Caco-2 (cell line): ENCODE results near the gene CLSTN2. TPM values are rescaled to one million over a fixed set of nuclear protein-coding genes. Genes with fewer than 3 reads are reported as not detected.

Experiments
- Bru-seq: library from RNA; stranded (reverse); fragments of 400-500 nt; gene quantifications from one replicate; lab custom pipeline; 2021; lab: Mats Ljungman, UMichigan
- BruChase-seq, 2 experiments: library from RNA; stranded (reverse); fragments of 400-500 nt; gene quantifications; one replicate each; lab custom pipeline; 2021; lab: Mats Ljungman, UMichigan
- BruUV-seq: library from RNA; stranded (reverse); fragments of 400-500 nt; replicated peaks from 2 replicates; lab custom pipeline; 2021; lab: Mats Ljungman, UMichigan
- CTCF ChIA-PET: fragments of 300-600 bp; sonication (Branson Sonifier 250); formaldehyde crosslinking; loops from one replicate; lab custom pipeline; 2022; ENCODE audit warnings: antibody characterized with exemption; lab: Charles Lee
- POLR2A ChIA-PET: fragments of 300-600 bp; sonication (Branson Sonifier 250); formaldehyde crosslinking; loops from one replicate; lab custom pipeline; 2022; ENCODE audit warnings: antibody characterized with exemption; lab: Charles Lee
- DNase-seq, 2 experiments: peaks; one replicate each; pipeline versions ENCODE4 v3.0.0 to v3.0.0-alpha.2; 2020 to 2022
- H3K27me3 ChIP-seq: replicated peaks from 2 replicates; pipeline ENCODE4 v1.6.0; 2011; ENCODE audit warnings: low read length; ENCODE audit not compliant: control insufficient read depth, insufficient read depth
- H3K36me3 ChIP-seq: 2 replicates; pipeline ENCODE4 v1.5.1; 2011; ENCODE audit warnings: low read length; ENCODE audit not compliant: control insufficient read depth, insufficient read depth
- H3K4me1 ChIP-seq: fragments of 250-450 bp; sonication (Bioruptor Pico); 2 replicates; pipeline ENCODE4 v1.5.1; 2020; ENCODE audit warnings: mild to moderate bottlenecking
- H3K4me3 ChIP-seq: 2 replicates; pipeline ENCODE4 v1.5.1; 2011; ENCODE audit warnings: low read depth, mild to moderate bottlenecking, control low read depth, low read length
- H3K9me3 ChIP-seq: fragments of 250-450 bp; sonication (Bioruptor Pico); 2 replicates; pipeline ENCODE4 v1.5.1; 2020; ENCODE audit warnings: mild to moderate bottlenecking, moderate library complexity
- H3K27ac Mint-ChIP-seq: one replicate; pipeline ENCODE4 v1.8.0; 2022; ENCODE audit warnings: mixed read lengths; ENCODE audit not compliant: unreplicated experiment
- H3K27me3 Mint-ChIP-seq: one replicate; pipeline ENCODE4 v1.8.0; 2022; ENCODE audit warnings: mixed read lengths; ENCODE audit not compliant: insufficient read depth, unreplicated experiment
- H3K36me3 Mint-ChIP-seq: one replicate; pipeline ENCODE4 v1.8.0; 2022; ENCODE audit warnings: mild to moderate bottlenecking, mixed read lengths; ENCODE audit not compliant: insufficient read depth, unreplicated experiment
- H3K4me1 Mint-ChIP-seq: one replicate; pipeline ENCODE4 v1.8.0; 2022; ENCODE audit warnings: low read depth, mixed read lengths; ENCODE audit not compliant: unreplicated experiment
- H3K4me3 Mint-ChIP-seq: one replicate; pipeline ENCODE4 v1.8.0; 2022; ENCODE audit warnings: mild to moderate bottlenecking, moderate library complexity, mixed read lengths; ENCODE audit not compliant: unreplicated experiment
- H3K9me3 Mint-ChIP-seq: one replicate; pipeline ENCODE4 v1.8.0; 2022; ENCODE audit warnings: mixed read lengths; ENCODE audit not compliant: unreplicated experiment
- intact Hi-C: fragments of 100-400 bp; cut with micrococcal nuclease; formaldehyde crosslinking; loops from one replicate; pipeline ENCODE4 v1.10.0; 2022; ENCODE audit not compliant: unreplicated experiment
- long read RNA-seq: library from polyadenylated mRNA; stranded (forward); transcript quantifications from one replicate; pipeline ENCODE4 v2.0.0, GENCODE V29; 2022
- total RNA-seq: library from RNA; stranded (reverse); gene quantifications from 2 replicates; pipeline ENCODE4 v1.2.3, GENCODE V29; 2022
- TF ChIP-seq, protein P1 (sequence below), 2 experiments: fragments of 200-600 bp in 1 of 2; IDR thresholded peaks; 1 replicate in 1 of 2; 2 replicates in 1 of 2; pipeline versions ENCODE4 v1.5.1 to v1.8.0; 2011 to 2022; ENCODE audit warnings: antibody characterized with exemption in 1 of 2, control low read depth in 1 of 2, inconsistent platforms in 1 of 2, low read depth in 1 of 2, low read length in 1 of 2, mild to moderate bottlenecking in 1 of 2, moderate library complexity in 1 of 2; ENCODE audit not compliant: insufficient read depth in 1 of 2, severe bottlenecking in 1 of 2, unreplicated experiment in 1 of 2

The CLSTN2 gene
- 20.1 and 26.1 TPM in 2 replicates for total RNA-seq
- Bru-seq, nascent RNA = percentile 56 among the genes with signal in this experiment
- BruChase-seq, experiment 1, labeled RNA remaining after a 2-hour chase = percentile 61 among the genes with signal in this experiment
- percentile 54 among the genes with signal in this experiment for BruChase-seq, experiment 2, labeled RNA remaining after a 6-hour chase
- long read RNA-seq, partial matches to known transcripts = 38 of 48 reads
- long read RNA-seq, other reads (novel, unspliced or antisense) = 10 of 48 reads

DNA sequence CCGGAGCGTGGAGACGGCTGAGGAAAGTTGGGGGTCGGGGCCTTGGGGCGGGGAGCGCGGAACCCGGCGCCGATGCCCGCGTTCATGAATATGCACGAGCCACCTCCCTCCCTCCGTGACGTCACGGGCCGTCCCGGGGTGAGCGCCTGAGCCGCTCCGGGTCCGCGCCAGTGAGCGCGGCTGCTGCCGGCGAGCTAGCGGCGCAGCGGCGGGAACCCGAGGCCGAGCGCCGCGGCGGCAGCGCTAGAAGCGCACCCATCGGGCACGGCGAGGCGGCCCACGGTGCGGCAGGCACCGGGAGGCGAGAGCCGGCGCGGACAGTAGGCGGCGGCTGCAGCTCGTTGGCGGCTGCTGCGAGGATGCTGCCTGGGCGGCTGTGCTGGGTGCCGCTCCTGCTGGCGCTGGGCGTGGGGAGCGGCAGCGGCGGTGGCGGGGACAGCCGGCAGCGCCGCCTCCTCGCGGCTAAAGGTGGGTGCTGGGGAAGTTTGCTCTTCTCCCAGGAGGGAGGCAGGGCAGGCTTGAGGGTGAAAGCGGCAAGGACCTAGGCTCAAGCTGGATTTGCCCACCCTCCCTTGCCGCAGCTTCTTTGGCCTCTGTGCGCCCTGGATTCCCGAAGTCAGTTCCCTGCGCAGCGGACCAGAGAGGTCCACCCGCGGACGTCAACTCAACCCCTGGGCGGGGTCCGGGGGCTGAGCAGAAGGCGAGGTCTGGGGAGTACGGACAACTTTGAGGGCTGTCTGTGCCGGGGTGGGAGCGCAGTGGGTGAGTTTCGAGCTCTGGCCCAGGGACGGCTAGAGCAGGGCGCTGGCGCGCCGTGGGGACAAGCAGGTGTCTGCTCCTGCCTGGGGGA is at the start of gene CLSTN2:
Gene CLSTN2 (plus strand): TSS at position 170 of the 850 bp plus-strand sequence.
- no peaks in the 10 kb centered on the region for H3K9me3 ChIP-seq
- TF ChIP-seq, protein P1, sequence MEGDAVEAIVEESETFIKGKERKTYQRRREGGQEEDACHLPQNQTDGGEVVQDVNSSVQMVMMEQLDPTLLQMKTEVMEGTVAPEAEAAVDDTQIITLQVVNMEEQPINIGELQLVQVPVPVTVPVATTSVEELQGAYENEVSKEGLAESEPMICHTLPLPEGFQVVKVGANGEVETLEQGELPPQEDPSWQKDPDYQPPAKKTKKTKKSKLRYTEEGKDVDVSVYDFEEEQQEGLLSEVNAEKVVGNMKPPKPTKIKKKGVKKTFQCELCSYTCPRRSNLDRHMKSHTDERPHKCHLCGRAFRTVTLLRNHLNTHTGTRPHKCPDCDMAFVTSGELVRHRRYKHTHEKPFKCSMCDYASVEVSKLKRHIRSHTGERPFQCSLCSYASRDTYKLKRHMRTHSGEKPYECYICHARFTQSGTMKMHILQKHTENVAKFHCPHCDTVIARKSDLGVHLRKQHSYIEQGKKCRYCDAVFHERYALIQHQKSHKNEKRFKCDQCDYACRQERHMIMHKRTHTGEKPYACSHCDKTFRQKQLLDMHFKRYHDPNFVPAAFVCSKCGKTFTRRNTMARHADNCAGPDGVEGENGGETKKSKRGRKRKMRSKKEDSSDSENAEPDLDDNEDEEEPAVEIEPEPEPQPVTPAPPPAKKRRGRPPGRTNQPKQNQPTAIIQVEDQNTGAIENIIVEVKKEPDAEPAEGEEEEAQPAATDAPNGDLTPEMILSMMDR (IDR thresholded peaks at IDR 0.05; ENCODE audit: insufficient read depth in 1 of 2, low read depth in 1 of 2, low read length in 1 of 2, severe bottlenecking in 1 of 2, unreplicated experiment in 1 of 2) = no peak
- peak; percentile 64 to 81 for DNase-seq
- no peaks in the 10 kb centered on the region for H3K9me3 Mint-ChIP-seq
- H3K4me1 ChIP-seq = no peaks in the 10 kb centered on the region
- no peaks in the 10 kb centered on the region for H3K36me3 Mint-ChIP-seq
- no peaks in the 10 kb centered on the region for H3K36me3 ChIP-seq
- peaks cover 8% of the 10 kb centered on the region for H3K4me1 Mint-ChIP-seq
- H3K4me3 ChIP-seq = peak within 1 kb of the TSS; percentile 55
- peak within 1 kb of the TSS; percentile 21 for H3K27ac Mint-ChIP-seq
- intact Hi-C loops = loop anchor here (2.0 to 10.0 kb wide), 4 partner anchors 192 to 508 kb away; no protein-coding TSS in a partner anchor
- peaks cover 9% of the 10 kb centered on the region for H3K27me3 Mint-ChIP-seq
- BruUV-seq = no TSS peak
- ChIA-PET CTCF (interaction anchor here (0.6 to 1.5 kb wide), 4 partner anchors 41 to 823 kb away, joined by 3 to 7 read pairs (median 4); no protein-coding TSS in a partner anchor), POLR2A (interaction anchor here (0.7 kb wide), 1 partner anchor 971 kb away, joined by 11 read pairs; no protein-coding TSS in a partner anchor)
- H3K27me3 ChIP-seq = no peaks in the 10 kb centered on the region
- H3K4me3 Mint-ChIP-seq = peak within 1 kb of the TSS; percentile 86

DNA sequence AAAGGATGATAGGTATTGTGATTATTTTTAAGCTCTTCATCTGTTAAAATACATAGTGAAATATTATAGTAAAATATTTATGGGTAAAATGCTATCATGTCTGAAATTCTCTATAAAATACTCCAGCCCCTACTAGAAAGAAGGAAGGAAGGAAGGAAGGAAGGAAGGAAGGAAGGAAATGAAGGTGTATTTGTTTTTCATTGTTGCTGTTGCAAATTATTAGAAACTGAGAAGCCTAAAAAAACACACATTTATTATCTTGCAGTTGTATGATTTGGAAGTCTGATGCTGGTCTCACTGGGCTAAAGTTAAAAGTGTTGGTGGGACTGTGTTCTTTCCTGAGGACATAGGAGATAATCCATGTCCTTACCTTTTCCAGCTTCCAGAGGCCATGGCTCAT is 47.6 kb upstream of the CLSTN2 start:
- H3K27ac Mint-ChIP-seq = no peak overlapping the region
- Histone ChIP-seq H3K4me1 (no peaks in the 10 kb centered on the region), H3K9me3 (peaks cover 8% of the 10 kb centered on the region; the same call in 1 of the 2 replicates), H3K36me3 (no peaks in the 10 kb centered on the region), H3K4me3 (no peak overlapping the region), H3K27me3 (no peaks in the 10 kb centered on the region)
- ChIA-PET POLR2A (no interaction called here), CTCF (no interaction called here)
- no peak overlapping the region for H3K4me3 Mint-ChIP-seq
- DNase-seq = no peak
- peaks cover under 1% of the 10 kb centered on the region for H3K9me3 Mint-ChIP-seq
- no peaks in the 10 kb centered on the region for H3K36me3 Mint-ChIP-seq
- no peaks in the 10 kb centered on the region for H3K4me1 Mint-ChIP-seq
- H3K27me3 Mint-ChIP-seq = peaks cover 3% of the 10 kb centered on the region
- TF ChIP-seq, protein P1 (IDR thresholded peaks at IDR 0.05; ENCODE audit: insufficient read depth in 1 of 2, low read depth in 1 of 2, low read length in 1 of 2, severe bottlenecking in 1 of 2, unreplicated experiment in 1 of 2) = no peak
- intact Hi-C loops = no loop called here
- no TSS peak for BruUV-seq

DNA sequence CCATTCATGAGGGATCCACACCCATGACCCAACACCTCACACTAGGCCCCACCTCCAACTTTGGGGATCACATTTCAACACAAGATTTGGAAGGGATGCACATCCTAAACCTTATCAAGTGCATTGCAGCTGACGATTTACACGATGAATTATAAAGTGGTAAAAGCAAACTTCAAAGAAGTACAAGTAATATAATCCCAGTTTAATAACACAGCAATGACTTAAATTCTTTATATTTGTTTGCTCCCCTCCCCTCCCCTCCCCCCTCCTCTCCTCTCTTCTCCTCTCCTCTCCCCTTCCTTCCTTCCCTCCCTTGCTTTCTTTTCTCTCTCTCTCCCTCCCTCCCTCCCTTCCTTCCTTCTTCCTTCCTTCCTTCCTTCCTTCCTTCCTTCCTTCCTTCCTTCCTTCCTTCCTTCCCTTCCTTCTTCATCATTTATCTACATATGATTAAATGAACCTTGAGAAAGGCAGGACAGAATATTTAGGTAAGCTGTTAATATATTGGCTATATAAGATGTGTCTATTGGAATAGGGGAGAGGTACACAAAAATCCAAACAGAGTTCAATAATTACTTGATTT is 46.3 kb upstream of the CLSTN2 start:
- Mint-ChIP-seq H3K4me1 (no peaks in the 10 kb centered on the region), H3K27ac (no peak overlapping the region), H3K9me3 (no peaks in the 10 kb centered on the region), H3K36me3 (no peaks in the 10 kb centered on the region), H3K27me3 (peaks cover 3% of the 10 kb centered on the region), H3K4me3 (no peak overlapping the region)
- H3K4me1 ChIP-seq = no peaks in the 10 kb centered on the region
- no peaks in the 10 kb centered on the region for H3K27me3 ChIP-seq
- ChIA-PET CTCF (no interaction called here), POLR2A (no interaction called here)
- no peaks in the 10 kb centered on the region for H3K36me3 ChIP-seq
- no peak for DNase-seq
- TF ChIP-seq, protein P1 (IDR thresholded peaks at IDR 0.05; ENCODE audit: insufficient read depth in 1 of 2, low read depth in 1 of 2, low read length in 1 of 2, severe bottlenecking in 1 of 2, unreplicated experiment in 1 of 2) = no peak
- no peak overlapping the region for H3K4me3 ChIP-seq
- peaks cover 2% of the 10 kb centered on the region; the same call in 1 of the 2 replicates for H3K9me3 ChIP-seq
- intact Hi-C loops = no loop called here
- no TSS peak for BruUV-seq
